ENCODE data around the gene SHROOM3.

- no peak for TF ChIP-seq CTCF (IDR thresholded peaks at IDR 0.05; ENCODE audit: low read depth, low read length, missing input control)
- TF ChIP-seq SP1 (IDR thresholded peaks at IDR 0.05), result no peak
- no peak for TF ChIP-seq MAX (IDR thresholded peaks at IDR 0.05)
- TF ChIP-seq ZBTB33 (IDR thresholded peaks at IDR 0.05), result no peak
Observed at GRCh38 chr4:76606645-76607265, 171.7 kb downstream of the SHROOM3 start.

Measured in liver (tissue), 3 donors.